Heart left ventricle (tissue), 13 donors: ENCODE data around the gene F13A1.

Experiments used
- POLR2A ChIP-seq, 2 donors: fragments of 450-650 bp; IDR thresholded peaks; one replicate each; pipeline ENCODE4 v1.6.1; 2017; ENCODE audit warnings: antibody characterized with exemption in 2 of 2, mild to moderate bottlenecking in 2 of 2, moderate library complexity in 2 of 2
- TF ChIP-seq, protein P1 (sequence below), 12 donors: fragments of 200-600 bp; sonication (generic) in 4 of 12; IDR thresholded peaks; one replicate each; pipeline versions ENCODE4 v1.5.0 to v1.8.0; 2018 to 2022; ENCODE audit warnings: antibody characterized with exemption in 12 of 12, mild to moderate bottlenecking in 5 of 12
- donor health status: ischemic (EF 13 %, LVEDD 7.1; RV severe dilation, severe dysfunction).
- donor health status: DM: no; HTN: yes; CAD: no.
- donor health status: DM: no; HTN: no; CAD: no.
- donor health status: ischemic (EF 25% LVEDD 6.9; RV normal size, moderate dysfunction).
- donor health status: ischemic (EF 25% LVEDD 5.7; RV mildly dilated, moderate dysfunction).
- donor health status: ischemic (EF 35%, LVEDD 5.7; RV mildly dilated, moderate dysfunction).
- donor health status: nonischemic (EF 11% LVEDD 7.7; RV severe dilation, severe dysfunction).
- donor health status: DM: yes; HTN: yes; CAD: no.
- donor health status: PGD.
- donor health status: ischemic (EF 29% LVEDD 5.4; RV normal size, mild dysfunction).
- donor health status: nonischemic (EF 23%, LVEDD 6.1; RV moderate dilation, normal function).

- TF ChIP-seq, protein P1, sequence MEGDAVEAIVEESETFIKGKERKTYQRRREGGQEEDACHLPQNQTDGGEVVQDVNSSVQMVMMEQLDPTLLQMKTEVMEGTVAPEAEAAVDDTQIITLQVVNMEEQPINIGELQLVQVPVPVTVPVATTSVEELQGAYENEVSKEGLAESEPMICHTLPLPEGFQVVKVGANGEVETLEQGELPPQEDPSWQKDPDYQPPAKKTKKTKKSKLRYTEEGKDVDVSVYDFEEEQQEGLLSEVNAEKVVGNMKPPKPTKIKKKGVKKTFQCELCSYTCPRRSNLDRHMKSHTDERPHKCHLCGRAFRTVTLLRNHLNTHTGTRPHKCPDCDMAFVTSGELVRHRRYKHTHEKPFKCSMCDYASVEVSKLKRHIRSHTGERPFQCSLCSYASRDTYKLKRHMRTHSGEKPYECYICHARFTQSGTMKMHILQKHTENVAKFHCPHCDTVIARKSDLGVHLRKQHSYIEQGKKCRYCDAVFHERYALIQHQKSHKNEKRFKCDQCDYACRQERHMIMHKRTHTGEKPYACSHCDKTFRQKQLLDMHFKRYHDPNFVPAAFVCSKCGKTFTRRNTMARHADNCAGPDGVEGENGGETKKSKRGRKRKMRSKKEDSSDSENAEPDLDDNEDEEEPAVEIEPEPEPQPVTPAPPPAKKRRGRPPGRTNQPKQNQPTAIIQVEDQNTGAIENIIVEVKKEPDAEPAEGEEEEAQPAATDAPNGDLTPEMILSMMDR (IDR thresholded peaks at IDR 0.05): no peak
- TF ChIP-seq POLR2A (IDR thresholded peaks at IDR 0.05): no peak
Observed at GRCh38 chr6:6236730-6237469, 83.6 kb downstream of the F13A1 start.
